IPS-18c (cell line): Measurements from ENCODE around the gene LRWD1.
"Not testable (repeated sequence)": the region's sequence is repeated elsewhere in the genome, so short reads cannot be mapped to it uniquely, and the experiment has no call there.

Experiments used
- H3K4me3 ChIP-seq: 2 replicates; pipeline ENCODE4 v1.7.0; 2013; ENCODE audit warnings: low read depth, mild to moderate bottlenecking, low read length, moderate library complexity; ENCODE audit not compliant: insufficient read depth
- H3K9me3 ChIP-seq: one replicate; pipeline ENCODE4 v1.6.1; 2013; ENCODE audit warnings: mild to moderate bottlenecking, low read length, moderate library complexity; ENCODE audit not compliant: control insufficient read depth, insufficient read depth

The LRWD1 gene

DNA sequence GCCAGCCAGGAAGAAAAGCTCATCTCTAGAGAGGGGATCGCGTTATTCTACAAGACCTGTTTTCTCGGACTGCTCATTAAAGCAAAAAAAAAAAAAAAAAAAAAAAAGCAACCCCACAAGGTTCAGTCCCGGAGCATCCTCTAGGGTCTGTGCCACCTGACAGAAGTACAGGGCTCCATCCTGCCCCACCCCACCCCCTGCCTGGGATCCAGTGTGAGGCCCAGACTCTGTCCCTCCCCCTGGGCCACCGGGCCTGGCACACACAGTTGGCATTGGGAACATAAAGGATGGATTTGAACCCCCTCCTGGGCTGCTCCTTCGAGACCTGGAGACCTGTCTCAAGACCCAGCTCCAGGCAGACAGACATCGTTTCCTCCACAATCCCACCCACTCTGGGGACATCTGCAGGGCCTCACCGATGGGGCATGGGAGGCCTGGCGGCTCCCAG is 30.7 kb upstream of the LRWD1 start:
- Histone ChIP-seq H3K9me3 (no peaks in the 10 kb centered on the region), H3K4me3 (peak overlapping the region; percentile 76)

- no peak overlapping the region for H3K4me3 ChIP-seq
- H3K9me3 ChIP-seq = no peaks in the 10 kb centered on the region
Measured at GRCh38 chr7:102436118-102436517, 28.7 kb upstream of the LRWD1 start.

GRCh38 chr7:102439963-102440795 is 24.6 kb upstream of the LRWD1 start:
- Histone ChIP-seq H3K9me3 (no peaks in the 10 kb centered on the region), H3K4me3 (no peak overlapping the region)

DNA sequence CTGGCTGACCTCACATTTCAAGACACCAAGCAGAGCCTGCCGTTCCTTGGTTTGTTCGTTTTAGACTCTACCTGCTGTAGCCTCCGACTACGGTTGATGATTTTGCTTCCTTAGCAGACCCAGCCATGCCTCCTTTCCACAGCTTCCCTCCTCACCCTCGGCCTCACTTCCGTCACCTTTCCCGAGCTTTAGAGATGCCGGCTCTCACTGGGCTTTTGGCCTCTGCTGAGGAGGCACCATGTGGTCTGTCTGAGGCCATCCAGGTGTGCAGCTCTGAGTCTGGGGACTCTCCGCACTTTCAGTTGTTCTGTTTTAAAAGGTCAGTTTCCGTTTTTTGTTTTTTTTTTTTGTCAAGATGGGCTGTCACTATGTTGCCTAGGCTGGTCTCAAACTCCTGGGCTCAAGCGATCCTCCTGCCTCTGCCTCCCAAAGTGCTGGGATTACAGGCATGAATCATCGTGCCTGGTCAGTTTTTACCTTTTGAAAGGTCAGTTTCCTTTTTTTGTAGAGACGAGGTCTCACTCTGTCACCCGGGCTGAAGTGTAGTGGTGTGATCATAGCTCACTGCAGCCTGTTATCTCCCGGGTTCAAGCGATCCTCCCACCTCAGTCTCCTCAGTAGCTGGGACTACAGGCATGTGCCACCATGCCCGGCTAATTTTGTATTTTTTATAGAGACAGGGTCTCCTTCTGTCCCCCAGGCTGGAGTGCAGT is 19.7 kb upstream of the LRWD1 start:
- Histone ChIP-seq H3K9me3 (no peaks in the 10 kb centered on the region), H3K4me3 (no peak overlapping the region)

GRCh38 chr7:102445674-102446071 is 19.1 kb upstream of the LRWD1 start:
- Histone ChIP-seq H3K9me3 (no peaks in the 10 kb centered on the region), H3K4me3 (no peak overlapping the region)

DNA sequence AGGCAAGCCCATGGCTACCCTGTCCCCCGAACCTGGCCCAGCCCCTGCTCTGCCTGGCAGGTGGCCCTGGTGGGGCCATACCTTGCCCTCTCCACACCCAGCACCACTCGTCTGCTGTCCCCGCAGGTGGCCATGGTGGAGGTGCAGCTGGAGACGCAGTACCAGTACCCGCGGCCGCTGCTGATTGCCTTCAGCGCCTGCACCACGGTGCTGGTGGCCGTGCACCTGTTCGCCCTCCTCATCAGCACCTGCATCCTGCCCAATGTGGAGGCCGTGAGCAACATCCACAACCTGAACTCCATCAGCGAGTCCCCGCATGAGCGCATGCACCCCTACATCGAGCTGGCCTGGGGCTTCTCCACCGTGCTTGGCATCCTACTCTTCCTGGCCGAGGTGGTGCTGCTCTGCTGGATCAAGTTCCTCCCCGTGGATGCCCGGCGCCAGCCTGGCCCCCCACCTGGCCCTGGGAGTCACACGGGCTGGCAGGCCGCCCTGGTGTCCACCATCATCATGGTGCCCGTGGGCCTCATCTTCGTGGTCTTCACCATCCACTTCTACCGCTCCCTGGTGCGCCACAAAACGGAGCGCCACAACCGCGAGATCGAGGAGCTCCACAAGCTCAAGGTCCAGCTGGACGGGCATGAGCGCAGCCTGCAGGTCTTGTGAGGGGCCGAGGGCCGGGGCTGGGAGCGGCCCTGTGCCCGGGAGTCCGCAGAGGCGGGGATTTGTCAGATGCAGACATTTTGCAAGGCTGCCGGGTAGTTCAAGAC is 18.2 kb upstream of the LRWD1 start:
- Histone ChIP-seq H3K9me3 (no peaks in the 10 kb centered on the region), H3K4me3 (no peak overlapping the region)

DNA sequence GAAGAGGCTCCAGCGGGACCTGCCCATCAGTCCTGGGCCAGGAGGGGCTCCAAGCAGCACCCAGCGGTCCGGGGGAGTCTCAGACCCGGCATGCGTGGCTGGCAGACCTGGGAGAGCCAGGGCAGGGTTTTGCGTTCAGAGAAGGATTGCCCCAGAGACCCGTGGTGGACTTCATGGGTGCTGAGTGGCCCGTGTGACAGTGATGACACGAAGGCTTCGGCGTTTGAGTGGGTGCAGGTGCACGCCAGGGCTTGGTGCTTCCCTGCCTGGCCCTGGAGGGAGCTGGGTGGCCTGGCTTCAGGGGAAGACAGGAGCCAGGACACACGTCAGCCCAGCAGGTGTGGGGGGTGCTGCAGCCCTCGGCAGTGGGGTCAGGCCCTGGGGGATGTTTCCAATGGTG is 17.5 kb upstream of the LRWD1 start:
- Histone ChIP-seq H3K4me3 (no peak overlapping the region), H3K9me3 (no peaks in the 10 kb centered on the region)

DNA sequence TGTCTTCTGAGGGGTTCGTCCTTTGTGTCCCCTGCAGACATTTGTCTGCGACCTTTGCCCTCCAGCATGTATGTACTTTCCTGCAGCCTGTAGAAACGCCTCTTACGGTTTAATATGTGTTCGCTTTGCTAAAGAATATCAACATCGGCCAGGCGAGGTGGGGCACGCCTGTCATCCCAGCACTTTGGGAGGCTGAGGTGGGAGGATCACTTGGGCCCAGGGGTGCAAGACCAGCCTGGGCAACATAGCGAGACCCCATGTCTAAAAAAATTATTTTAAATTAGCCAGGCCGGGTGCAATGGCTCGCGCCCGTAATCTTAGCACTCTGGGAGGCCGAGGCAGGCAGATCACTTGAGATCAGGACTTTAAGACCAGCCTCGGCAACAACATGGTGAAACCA is 15.6 kb upstream of the LRWD1 start:
- H3K9me3 ChIP-seq = no peaks in the 10 kb centered on the region
- H3K4me3 ChIP-seq = no peak overlapping the region

DNA sequence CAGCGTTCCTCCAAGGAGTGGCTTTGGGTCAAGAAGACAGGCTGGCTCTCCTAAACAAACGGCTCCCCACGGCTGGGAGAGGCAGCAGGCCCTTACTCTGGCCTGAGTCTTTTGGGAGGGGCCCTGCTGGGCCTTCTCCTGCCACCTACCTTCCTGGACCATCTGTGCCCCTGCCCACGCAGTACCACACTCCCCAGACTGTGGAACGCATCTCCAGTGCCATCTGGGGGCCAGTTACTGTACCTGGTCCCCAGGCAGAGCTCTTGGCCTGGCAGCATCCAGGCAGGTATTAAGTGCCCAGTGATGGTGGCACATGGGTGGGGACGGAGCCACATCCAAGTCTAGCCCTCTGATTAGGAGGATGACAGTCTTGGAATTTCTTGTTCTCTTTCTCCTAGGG is 14.5 kb upstream of the LRWD1 start:
- no peak overlapping the region for H3K4me3 ChIP-seq
- H3K9me3 ChIP-seq = no peaks in the 10 kb centered on the region

DNA sequence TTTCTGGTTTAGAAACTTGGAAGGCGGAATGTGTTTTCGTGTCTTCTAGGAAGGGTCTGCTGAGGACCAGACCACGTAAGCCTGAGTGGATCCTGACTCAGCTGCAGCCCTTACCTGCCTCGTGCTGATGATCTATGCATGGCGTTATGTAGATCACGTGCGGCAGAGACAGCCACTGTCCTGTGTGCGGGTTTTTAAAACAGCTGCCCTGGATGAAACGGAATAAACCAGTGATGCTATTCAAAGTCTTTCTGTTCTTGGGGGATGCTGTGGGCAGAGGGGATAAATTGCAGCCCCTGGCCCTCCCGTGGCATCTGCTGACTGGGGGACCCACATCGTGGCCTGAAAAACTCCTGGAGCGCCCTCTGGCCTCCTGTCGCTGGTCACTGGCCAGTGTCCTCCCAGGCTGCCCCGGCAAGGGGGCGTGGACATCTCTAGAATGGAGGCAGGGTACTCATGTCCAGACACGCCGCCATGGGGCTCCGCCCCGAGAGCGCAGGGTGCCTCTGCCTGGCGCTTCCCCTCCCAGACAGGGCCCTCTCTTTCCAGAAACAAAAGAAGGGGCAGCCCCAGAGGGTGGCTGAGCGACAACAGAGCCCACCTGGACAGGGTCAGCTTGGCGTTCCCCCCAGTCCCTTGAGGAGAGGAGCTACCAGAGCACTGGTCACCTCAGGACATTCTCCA is 13.3 kb upstream of the LRWD1 start:
- no peak overlapping the region for H3K4me3 ChIP-seq
- no peaks in the 10 kb centered on the region for H3K9me3 ChIP-seq

DNA sequence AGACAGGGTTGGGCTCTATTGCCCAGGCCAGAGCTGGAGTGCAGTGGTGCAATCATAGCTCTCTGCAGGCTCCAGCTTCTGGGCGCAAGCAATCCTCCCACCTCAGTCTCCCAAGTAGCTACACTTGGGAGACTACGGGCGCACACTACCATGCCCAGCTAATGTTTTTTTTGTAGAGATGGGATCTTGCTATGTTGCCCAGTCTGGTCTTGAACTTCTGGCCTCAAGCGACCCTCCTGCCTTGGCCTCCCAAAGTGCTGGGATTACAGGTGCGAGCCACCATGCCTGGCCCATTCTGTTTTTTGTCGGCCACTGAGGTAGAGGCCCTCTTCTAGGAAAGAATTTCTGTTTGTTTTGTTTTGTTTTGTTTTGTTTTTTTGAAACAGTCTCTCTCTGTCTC is 12.3 kb upstream of the LRWD1 start:
- no peaks in the 10 kb centered on the region for H3K9me3 ChIP-seq
- H3K4me3 ChIP-seq = no peak overlapping the region

DNA sequence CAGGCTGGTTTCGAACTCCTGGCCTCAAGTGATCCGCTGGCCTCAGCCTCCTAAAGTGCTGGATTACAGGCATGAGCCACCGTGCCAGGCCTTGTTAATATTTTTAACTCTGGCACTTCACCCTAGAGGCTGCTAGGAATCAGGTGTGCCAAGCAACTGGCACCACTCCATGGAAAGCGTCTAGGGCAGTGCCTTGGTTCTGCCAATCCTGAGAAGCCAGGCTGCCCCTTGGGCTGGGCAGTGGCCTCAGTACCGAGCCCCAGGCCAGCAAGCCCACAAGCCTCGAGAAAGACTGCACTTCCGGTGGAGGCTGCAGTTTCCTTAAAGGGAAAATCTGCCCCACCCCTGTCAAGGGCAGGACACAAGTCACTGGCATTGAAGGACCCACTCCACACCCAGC is 11.5 kb upstream of the LRWD1 start:
- Histone ChIP-seq H3K9me3 (no peaks in the 10 kb centered on the region), H3K4me3 (no peak overlapping the region)

- H3K4me3 ChIP-seq = no peak overlapping the region
- H3K9me3 ChIP-seq = no peaks in the 10 kb centered on the region
Measured at GRCh38 chr7:102454468-102454867, 10.3 kb upstream of the LRWD1 start.

- H3K9me3 ChIP-seq, H3K4me3 ChIP-seq: not testable (repeated sequence)
Measured at GRCh38 chr7:102454932-102455331, 9.9 kb upstream of the LRWD1 start.

DNA sequence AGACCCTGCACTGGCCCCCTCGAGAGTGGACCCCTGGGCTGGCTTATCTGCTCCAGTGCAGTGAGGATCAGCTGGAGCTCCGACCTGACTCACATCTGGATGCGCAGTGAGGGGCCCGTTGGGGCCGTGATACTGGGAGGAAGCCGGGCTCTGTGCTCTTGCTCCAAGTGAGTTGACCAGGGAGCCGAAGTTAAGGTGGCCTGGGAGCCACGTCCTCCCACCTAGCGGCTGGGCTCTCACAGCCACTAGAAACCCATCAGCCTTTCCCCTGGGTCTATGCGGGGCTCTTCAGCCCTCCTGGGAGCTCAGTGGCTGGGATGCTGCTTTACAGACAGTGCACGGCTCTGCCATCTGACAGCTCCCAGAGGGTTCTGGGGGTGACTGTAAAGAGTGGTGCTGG is 9.2 kb upstream of the LRWD1 start:
- Histone ChIP-seq H3K4me3 (no peak overlapping the region), H3K9me3 (no peaks in the 10 kb centered on the region)

- no peak overlapping the region for H3K4me3 ChIP-seq
- no peaks in the 10 kb centered on the region for H3K9me3 ChIP-seq
Measured at GRCh38 chr7:102456327-102456726, 8.5 kb upstream of the LRWD1 start.

DNA sequence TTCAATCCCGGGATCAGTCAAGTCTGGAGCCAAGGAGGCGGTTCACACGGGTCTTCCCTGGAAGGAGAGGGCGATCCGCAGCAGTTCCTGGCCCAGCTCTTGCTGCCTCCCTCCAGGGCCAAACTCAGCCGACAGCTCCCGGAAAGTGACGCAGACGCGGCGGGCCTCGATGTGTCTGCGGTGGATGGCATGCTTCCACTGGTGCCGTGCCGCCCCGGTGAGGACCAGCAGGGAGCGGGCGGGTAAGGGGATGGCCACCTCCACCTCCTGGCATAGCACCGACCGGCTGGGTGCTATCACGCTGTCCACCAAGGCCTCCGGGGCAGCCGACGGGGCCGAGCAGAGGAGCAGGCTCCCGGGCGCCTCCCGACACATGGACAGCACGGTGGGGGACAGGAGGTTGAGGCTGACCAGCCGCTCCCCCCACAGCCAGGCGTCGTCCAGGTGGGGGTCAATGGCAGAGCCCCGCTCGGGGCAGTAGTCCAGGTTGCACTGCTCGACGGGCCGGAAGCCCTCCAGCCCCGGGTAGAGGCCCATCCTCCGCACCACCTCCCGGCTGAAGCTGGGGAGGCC is 7.3 kb upstream of the LRWD1 start:
- Histone ChIP-seq H3K4me3 (no peak overlapping the region), H3K9me3 (no peaks in the 10 kb centered on the region)
